Measurements from ENCODE around the gene SHKBP1. TPM values are rescaled to one million over a fixed set of nuclear protein-coding genes. Genes with fewer than 3 reads are reported as not detected.

The SHKBP1 gene
- total and polyA plus RNA-seq, 9 of the 15 experiments (the other 6 are each of a cell fraction or from before 2014, with no cell fraction given): 1.2 to 58.1 (median 22.3) TPM

DNA sequence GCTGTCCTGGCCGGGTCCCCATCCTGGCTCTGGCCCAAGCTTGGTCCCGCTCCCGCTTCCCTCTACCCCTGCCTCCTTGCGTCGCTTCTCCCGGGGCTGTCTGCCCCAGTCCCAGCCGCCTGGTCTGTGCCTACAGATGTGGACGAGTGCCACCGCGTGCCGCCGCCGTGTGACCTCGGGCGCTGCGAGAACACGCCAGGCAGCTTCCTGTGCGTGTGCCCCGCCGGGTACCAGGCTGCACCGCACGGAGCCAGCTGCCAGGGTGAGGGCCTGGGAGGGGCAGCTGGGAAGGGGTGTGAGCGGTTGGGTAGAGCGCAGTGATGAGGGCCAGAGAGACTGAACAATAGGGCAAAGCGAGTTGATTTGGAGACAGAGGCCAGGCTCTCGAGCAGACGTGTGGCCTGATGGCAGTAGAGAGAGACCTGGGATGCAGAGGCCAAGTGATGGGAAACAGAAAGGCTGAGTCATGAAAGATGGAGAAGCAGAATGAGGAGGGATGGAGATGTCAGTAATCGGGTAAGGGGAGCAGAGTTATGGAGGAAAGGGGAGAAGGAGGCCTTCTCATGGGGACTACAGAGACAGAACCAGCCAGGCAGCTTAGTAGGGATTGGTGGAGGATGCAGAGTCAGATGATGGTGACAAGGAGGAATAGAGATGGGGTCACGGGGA lies 33.9 kb downstream of the SHKBP1 start (continued):
- TF ChIP-seq, protein P1, sequence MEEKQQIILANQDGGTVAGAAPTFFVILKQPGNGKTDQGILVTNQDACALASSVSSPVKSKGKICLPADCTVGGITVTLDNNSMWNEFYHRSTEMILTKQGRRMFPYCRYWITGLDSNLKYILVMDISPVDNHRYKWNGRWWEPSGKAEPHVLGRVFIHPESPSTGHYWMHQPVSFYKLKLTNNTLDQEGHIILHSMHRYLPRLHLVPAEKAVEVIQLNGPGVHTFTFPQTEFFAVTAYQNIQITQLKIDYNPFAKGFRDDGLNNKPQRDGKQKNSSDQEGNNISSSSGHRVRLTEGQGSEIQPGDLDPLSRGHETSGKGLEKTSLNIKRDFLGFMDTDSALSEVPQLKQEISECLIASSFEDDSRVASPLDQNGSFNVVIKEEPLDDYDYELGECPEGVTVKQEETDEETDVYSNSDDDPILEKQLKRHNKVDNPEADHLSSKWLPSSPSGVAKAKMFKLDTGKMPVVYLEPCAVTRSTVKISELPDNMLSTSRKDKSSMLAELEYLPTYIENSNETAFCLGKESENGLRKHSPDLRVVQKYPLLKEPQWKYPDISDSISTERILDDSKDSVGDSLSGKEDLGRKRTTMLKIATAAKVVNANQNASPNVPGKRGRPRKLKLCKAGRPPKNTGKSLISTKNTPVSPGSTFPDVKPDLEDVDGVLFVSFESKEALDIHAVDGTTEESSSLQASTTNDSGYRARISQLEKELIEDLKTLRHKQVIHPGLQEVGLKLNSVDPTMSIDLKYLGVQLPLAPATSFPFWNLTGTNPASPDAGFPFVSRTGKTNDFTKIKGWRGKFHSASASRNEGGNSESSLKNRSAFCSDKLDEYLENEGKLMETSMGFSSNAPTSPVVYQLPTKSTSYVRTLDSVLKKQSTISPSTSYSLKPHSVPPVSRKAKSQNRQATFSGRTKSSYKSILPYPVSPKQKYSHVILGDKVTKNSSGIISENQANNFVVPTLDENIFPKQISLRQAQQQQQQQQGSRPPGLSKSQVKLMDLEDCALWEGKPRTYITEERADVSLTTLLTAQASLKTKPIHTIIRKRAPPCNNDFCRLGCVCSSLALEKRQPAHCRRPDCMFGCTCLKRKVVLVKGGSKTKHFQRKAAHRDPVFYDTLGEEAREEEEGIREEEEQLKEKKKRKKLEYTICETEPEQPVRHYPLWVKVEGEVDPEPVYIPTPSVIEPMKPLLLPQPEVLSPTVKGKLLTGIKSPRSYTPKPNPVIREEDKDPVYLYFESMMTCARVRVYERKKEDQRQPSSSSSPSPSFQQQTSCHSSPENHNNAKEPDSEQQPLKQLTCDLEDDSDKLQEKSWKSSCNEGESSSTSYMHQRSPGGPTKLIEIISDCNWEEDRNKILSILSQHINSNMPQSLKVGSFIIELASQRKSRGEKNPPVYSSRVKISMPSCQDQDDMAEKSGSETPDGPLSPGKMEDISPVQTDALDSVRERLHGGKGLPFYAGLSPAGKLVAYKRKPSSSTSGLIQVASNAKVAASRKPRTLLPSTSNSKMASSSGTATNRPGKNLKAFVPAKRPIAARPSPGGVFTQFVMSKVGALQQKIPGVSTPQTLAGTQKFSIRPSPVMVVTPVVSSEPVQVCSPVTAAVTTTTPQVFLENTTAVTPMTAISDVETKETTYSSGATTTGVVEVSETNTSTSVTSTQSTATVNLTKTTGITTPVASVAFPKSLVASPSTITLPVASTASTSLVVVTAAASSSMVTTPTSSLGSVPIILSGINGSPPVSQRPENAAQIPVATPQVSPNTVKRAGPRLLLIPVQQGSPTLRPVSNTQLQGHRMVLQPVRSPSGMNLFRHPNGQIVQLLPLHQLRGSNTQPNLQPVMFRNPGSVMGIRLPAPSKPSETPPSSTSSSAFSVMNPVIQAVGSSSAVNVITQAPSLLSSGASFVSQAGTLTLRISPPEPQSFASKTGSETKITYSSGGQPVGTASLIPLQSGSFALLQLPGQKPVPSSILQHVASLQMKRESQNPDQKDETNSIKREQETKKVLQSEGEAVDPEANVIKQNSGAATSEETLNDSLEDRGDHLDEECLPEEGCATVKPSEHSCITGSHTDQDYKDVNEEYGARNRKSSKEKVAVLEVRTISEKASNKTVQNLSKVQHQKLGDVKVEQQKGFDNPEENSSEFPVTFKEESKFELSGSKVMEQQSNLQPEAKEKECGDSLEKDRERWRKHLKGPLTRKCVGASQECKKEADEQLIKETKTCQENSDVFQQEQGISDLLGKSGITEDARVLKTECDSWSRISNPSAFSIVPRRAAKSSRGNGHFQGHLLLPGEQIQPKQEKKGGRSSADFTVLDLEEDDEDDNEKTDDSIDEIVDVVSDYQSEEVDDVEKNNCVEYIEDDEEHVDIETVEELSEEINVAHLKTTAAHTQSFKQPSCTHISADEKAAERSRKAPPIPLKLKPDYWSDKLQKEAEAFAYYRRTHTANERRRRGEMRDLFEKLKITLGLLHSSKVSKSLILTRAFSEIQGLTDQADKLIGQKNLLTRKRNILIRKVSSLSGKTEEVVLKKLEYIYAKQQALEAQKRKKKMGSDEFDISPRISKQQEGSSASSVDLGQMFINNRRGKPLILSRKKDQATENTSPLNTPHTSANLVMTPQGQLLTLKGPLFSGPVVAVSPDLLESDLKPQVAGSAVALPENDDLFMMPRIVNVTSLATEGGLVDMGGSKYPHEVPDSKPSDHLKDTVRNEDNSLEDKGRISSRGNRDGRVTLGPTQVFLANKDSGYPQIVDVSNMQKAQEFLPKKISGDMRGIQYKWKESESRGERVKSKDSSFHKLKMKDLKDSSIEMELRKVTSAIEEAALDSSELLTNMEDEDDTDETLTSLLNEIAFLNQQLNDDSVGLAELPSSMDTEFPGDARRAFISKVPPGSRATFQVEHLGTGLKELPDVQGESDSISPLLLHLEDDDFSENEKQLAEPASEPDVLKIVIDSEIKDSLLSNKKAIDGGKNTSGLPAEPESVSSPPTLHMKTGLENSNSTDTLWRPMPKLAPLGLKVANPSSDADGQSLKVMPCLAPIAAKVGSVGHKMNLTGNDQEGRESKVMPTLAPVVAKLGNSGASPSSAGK (IDR thresholded peaks at IDR 0.05): no peak
- TF ChIP-seq TEAD2 (tag; IDR thresholded peaks at IDR 0.05): no peak
- TF ChIP-seq U2AF1 (optimal IDR thresholded peaks at IDR 0.05; ENCODE audit: low read depth, low read length): no peak
- TF ChIP-seq CXXC5 (CRISPR knock-in tag; IDR thresholded peaks at IDR 0.05): no peak
- no peak for TF ChIP-seq TGIF2 (CRISPR knock-in tag; IDR thresholded peaks at IDR 0.05)
- TF ChIP-seq NFE2 (IDR thresholded peaks at IDR 0.05; ENCODE audit: low read depth): peak; percentile 46
- no peak for TF ChIP-seq BRD9 (IDR thresholded peaks at IDR 0.05; ENCODE audit: low read depth, partially characterized antibody)
- TF ChIP-seq ZNF3 (CRISPR knock-in tag; IDR thresholded peaks at IDR 0.05): no peak
- no peak for TF ChIP-seq ZSCAN29 (IDR thresholded peaks at IDR 0.05)
- TF ChIP-seq SMARCB1 (IDR thresholded peaks at IDR 0.05; ENCODE audit: insufficient read length, low read depth): no peak
- no peak for TF ChIP-seq PTBP1 (IDR thresholded peaks at IDR 0.05; ENCODE audit: low read depth, low read length)
- TF ChIP-seq MCM3 (IDR thresholded peaks at IDR 0.05): no peak
- no peak for TF ChIP-seq ZNF449 (CRISPR knock-in tag; IDR thresholded peaks at IDR 0.05)
- TF ChIP-seq, protein P2, sequence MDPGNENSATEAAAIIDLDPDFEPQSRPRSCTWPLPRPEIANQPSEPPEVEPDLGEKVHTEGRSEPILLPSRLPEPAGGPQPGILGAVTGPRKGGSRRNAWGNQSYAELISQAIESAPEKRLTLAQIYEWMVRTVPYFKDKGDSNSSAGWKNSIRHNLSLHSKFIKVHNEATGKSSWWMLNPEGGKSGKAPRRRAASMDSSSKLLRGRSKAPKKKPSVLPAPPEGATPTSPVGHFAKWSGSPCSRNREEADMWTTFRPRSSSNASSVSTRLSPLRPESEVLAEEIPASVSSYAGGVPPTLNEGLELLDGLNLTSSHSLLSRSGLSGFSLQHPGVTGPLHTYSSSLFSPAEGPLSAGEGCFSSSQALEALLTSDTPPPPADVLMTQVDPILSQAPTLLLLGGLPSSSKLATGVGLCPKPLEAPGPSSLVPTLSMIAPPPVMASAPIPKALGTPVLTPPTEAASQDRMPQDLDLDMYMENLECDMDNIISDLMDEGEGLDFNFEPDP (CRISPR knock-in tag; IDR thresholded peaks at IDR 0.05): no peak

Measured in K562 (cell line).